Endothelial cell of umbilical vein (primary cell): Measurements from ENCODE around the gene SMAP1. TPM values are rescaled to one million over a fixed set of nuclear protein-coding genes. Genes with fewer than 3 reads are reported as not detected.

Experiments used
- BruUV-seq: library from RNA; stranded (reverse); fragments of 400-500 nt; replicated peaks from 2 replicates; lab custom pipeline; 2021; lab: Mats Ljungman, UMichigan
- CTCF ChIA-PET: fragments of 300-600, 350-600 bp; sonication (Branson Sonifier 250); formaldehyde crosslinking; loops from one replicate; lab custom pipeline; 2021; ENCODE audit warnings: antibody characterized with exemption, inconsistent platforms; lab: Charles Lee
- POLR2A ChIA-PET: fragments of 300-600, 350-600 bp; sonication (Branson Sonifier 250); formaldehyde crosslinking; loops from one replicate; lab custom pipeline; 2021; ENCODE audit warnings: antibody characterized with exemption, inconsistent platforms; lab: Charles Lee
- DNase-seq: peaks from one replicate; pipeline ENCODE4 v3.0.0-alpha.2; 2011; ENCODE audit warnings: low read depth, low spot score
- FAIRE-seq: peaks from 2 replicates; lab custom pipeline; 2011; peaks lifted over from hg19 to GRCh38; lab: Jason Lieb, UNC
- H2AFZ ChIP-seq: 2 replicates; pipeline ENCODE4 v1.6.0; 2012; ENCODE audit warnings: low read depth, low read length, control low read depth, inconsistent platforms
- H3K27ac ChIP-seq: 2 replicates; pipeline ENCODE4 v1.5.1; 2011; ENCODE audit warnings: low read depth, mild to moderate bottlenecking, control low read depth, low read length, moderate library complexity; ENCODE audit not compliant: insufficient read depth
- H3K27me3 ChIP-seq, 2 experiments: 2 replicates each; pipeline versions ENCODE4 v1.6.0 to v1.6.1; 2011; ENCODE audit warnings: low read length in 2 of 2, mixed read lengths in 1 of 2; ENCODE audit not compliant: control insufficient read depth in 2 of 2, insufficient read depth in 2 of 2
- H3K36me3 ChIP-seq, 2 experiments: 2 replicates in 1 of 2; 3 replicates in 1 of 2; pipeline ENCODE4 v1.5.1; 2011; ENCODE audit warnings: low read length in 2 of 2, mild to moderate bottlenecking in 1 of 2, moderate library complexity in 1 of 2; ENCODE audit not compliant: control insufficient read depth in 2 of 2, insufficient read depth in 2 of 2; ENCODE audit errors: extremely low read depth in 1 of 2
- H3K4me1 ChIP-seq: 3 replicates; pipeline ENCODE4 v1.5.1; 2011; ENCODE audit warnings: mild to moderate bottlenecking, low read length; ENCODE audit not compliant: control insufficient read depth, insufficient read depth; ENCODE audit errors: extremely low read depth
- H3K4me2 ChIP-seq: 2 replicates; pipeline ENCODE4 v1.6.1; 2011; ENCODE audit warnings: low read length, control low read depth, mixed read lengths; ENCODE audit not compliant: insufficient read depth
- H3K4me3 ChIP-seq, 3 experiments: fragments of 200-600 bp in 1 of 3; sonication (generic), shearing (Covaris generic) in 1 of 3; replicated peaks in 1 of 3; 2 replicates each; pipeline ENCODE4 v1.5.1; 2011 to 2016; ENCODE audit warnings: control low read depth in 3 of 3, low read length in 3 of 3, mild to moderate bottlenecking in 2 of 3, inconsistent platforms in 1 of 3, low read depth in 1 of 3, moderate library complexity in 1 of 3; ENCODE audit not compliant: insufficient read depth in 1 of 3
- H3K79me2 ChIP-seq: 2 replicates; pipeline ENCODE4 v1.6.0; 2012; ENCODE audit warnings: low read length, inconsistent platforms; ENCODE audit not compliant: control insufficient read depth, insufficient read depth
- H3K9ac ChIP-seq: replicated peaks from 2 replicates; pipeline ENCODE3; 2011; ENCODE audit warnings: low read length, control low read depth; ENCODE audit not compliant: insufficient read depth; ENCODE audit errors: extremely low read depth
- H3K9me1 ChIP-seq: replicated peaks from 3 replicates; pipeline ENCODE4 v1.6.0; 2011; ENCODE audit warnings: mild to moderate bottlenecking, low read length; ENCODE audit not compliant: control insufficient read depth, insufficient read depth; ENCODE audit errors: extremely low read depth
- H3K9me3 ChIP-seq: replicated peaks from 2 replicates; pipeline ENCODE4 v1.5.1; 2012; ENCODE audit warnings: low read length, inconsistent platforms; ENCODE audit not compliant: control insufficient read depth, insufficient read depth
- H4K20me1 ChIP-seq: replicated peaks from 2 replicates; pipeline ENCODE3; 2011; ENCODE audit warnings: mild to moderate bottlenecking, low read length; ENCODE audit not compliant: control insufficient read depth, insufficient read depth; ENCODE audit errors: extremely low read depth
- CTCF ChIP-seq, 2 donors: IDR thresholded peaks; 1 replicate in 1 of 2; 2 replicates in 1 of 2; pipeline ENCODE4 v1.5.1; 2011; ENCODE audit warnings: low read length in 2 of 2, mild to moderate bottlenecking in 2 of 2, moderate library complexity in 2 of 2, control low read depth in 1 of 2, inconsistent platforms in 1 of 2, low read depth in 1 of 2; ENCODE audit not compliant: insufficient read depth in 1 of 2; ENCODE audit errors: extremely low read depth in 1 of 2
- EZH2 ChIP-seq: IDR thresholded peaks from 2 replicates; pipeline ENCODE4 v1.6.1; 2012; ENCODE audit warnings: borderline replicate concordance, low read depth, mild to moderate bottlenecking, moderate library complexity, low read length, inconsistent platforms; ENCODE audit not compliant: severe bottlenecking
- FOS ChIP-seq: IDR thresholded peaks from 2 replicates; pipeline ENCODE4 v1.6.1; 2011; ENCODE audit warnings: mild to moderate bottlenecking, low read length, moderate library complexity, borderline replicate concordance; ENCODE audit not compliant: insufficient read depth
- GATA2 ChIP-seq: IDR thresholded peaks from 2 replicates; pipeline ENCODE4 v1.7.0; 2011; ENCODE audit warnings: low read depth, mild to moderate bottlenecking, moderate library complexity, mixed read lengths, low read length; ENCODE audit not compliant: insufficient read length, insufficient read depth
- JUN ChIP-seq: IDR thresholded peaks from 2 replicates; pipeline ENCODE4 v1.6.1; 2011; ENCODE audit warnings: borderline replicate concordance, low read depth; ENCODE audit not compliant: insufficient read length, insufficient read depth
- MAX ChIP-seq: IDR thresholded peaks from 2 replicates; pipeline ENCODE4 v1.6.1; 2011; ENCODE audit not compliant: insufficient read depth, insufficient read length
- MYC ChIP-seq: IDR thresholded peaks from one replicate; pipeline ENCODE4 v1.6.1; 2011; ENCODE audit warnings: mild to moderate bottlenecking, low read depth, low read length
- POLR2A ChIP-seq: IDR thresholded peaks from 2 replicates; pipeline ENCODE4 v1.6.1; 2012; ENCODE audit warnings: low read depth, mild to moderate bottlenecking, control low read depth, low read length
- POLR2AphosphoS5 ChIP-seq: IDR thresholded peaks from 2 replicates; pipeline ENCODE4 v1.6.1; 2012; ENCODE audit warnings: low read depth, mild to moderate bottlenecking, control low read depth, low read length, moderate library complexity; ENCODE audit not compliant: insufficient read depth
- dilution Hi-C: fragments of 300-500 bp; cut with MboI; formaldehyde crosslinking; loops from one replicate; pipeline ENCODE4 v1.15.0; 2019; ENCODE audit warnings: low sequenced_read_pairs; ENCODE audit not compliant: extremely low pct_ligation_motif_present
- intact Hi-C: fragments of 100-400 bp; cut with micrococcal nuclease; formaldehyde crosslinking; loops from one replicate; pipeline ENCODE4 v1.10.0; 2022
- polyA plus RNA-seq, 4 experiments: library from polyadenylated mRNA; depleted of rRNA in 3 of 4; stranded (reverse) in 3 of 4; unstranded in 1 of 4; fragments of >200 nt; gene quantifications; 2 replicates each; pipeline versions ENCODE4 v1.2.1 to v1.2.3, GENCODE V29; 2011 to 2012; ENCODE audit warnings: missing spikeins in 1 of 4
- total RNA-seq: library from RNA; stranded (reverse); gene quantifications from 2 replicates; pipeline ENCODE4 v1.2.3, GENCODE V29; 2021

Gene SMAP1
- total and polyA plus RNA-seq, 2 donors (not counting 3 experiments of a cell fraction or from before 2014, with no cell fraction given), result 14.6 to 24.6 TPM

- no peak overlapping the region for H3K9ac ChIP-seq
- DNase-seq (peak; percentile 31), FAIRE-seq (peak; percentile 53)
- peaks cover 38% of the 10 kb centered on the region for H3K79me2 ChIP-seq
- H3K27ac ChIP-seq, result no peak overlapping the region
- CTCF ChIA-PET, result interaction anchor here (1.1 kb wide), 1 partner anchor 12 kb away, joined by 6 read pairs; the partner anchor contains the start of gene SMAP1
- H4K20me1 ChIP-seq, result no peaks in the 10 kb centered on the region
- H3K4me2 ChIP-seq, result peak overlapping the region; percentile 49
- no peak overlapping the region for H3K4me3 ChIP-seq
- H3K4me1 ChIP-seq, result peaks cover 8% of the 10 kb centered on the region
- H2AFZ ChIP-seq, result no peak overlapping the region
- H3K9me1 ChIP-seq, result no peaks in the 10 kb centered on the region
- POLR2A ChIA-PET, result no interaction called here
- intact Hi-C loops, result no loop called here
- no peaks in the 10 kb centered on the region for H3K36me3 ChIP-seq
- dilution Hi-C loops, result no loop called here
- no peaks in the 10 kb centered on the region for H3K9me3 ChIP-seq
- H3K27me3 ChIP-seq, result no peaks in the 10 kb centered on the region
- no TSS peak for BruUV-seq
- TF ChIP-seq POLR2AphosphoS5, result no peak
- no peak for TF ChIP-seq MYC
- no peak for TF ChIP-seq CTCF (IDR thresholded peaks at IDR 0.05; ENCODE audit: extremely low read depth in 1 of 2, insufficient read depth in 1 of 2, low read depth in 1 of 2, low read length in 2 of 2)
- TF ChIP-seq FOS, result peak; percentile 11
- TF ChIP-seq POLR2A, result no peak
- TF ChIP-seq MAX, result no peak
- TF ChIP-seq EZH2, result no peak
- TF ChIP-seq JUN, result peak; percentile 10
- TF ChIP-seq GATA2, result no peak
These were observed 12.7 kb downstream of the SMAP1 start for GRCh38 chr6:70680396-70680795.
